CD14-positive monocyte (primary cell): ENCODE data around the gene SLC4A4. TPM values are rescaled to one million over a fixed set of nuclear protein-coding genes. Genes with fewer than 3 reads are reported as not detected.

Source experiments
- DNase-seq, 3 donors: peaks; one replicate each; pipeline ENCODE4 v3.0.0-alpha.2; 2011 to 2022
- H2AFZ ChIP-seq: 2 replicates; pipeline ENCODE4 v1.6.0; 2012; ENCODE audit warnings: mild to moderate bottlenecking, low read depth, low read length, inconsistent platforms; ENCODE audit not compliant: insufficient read depth, poor library complexity, severe bottlenecking
- H3K27ac ChIP-seq, 2 donors: 1 replicate in 1 of 2; 2 replicates in 1 of 2; pipeline ENCODE4 v1.5.1; 2012 to 2013; ENCODE audit warnings: low read length in 2 of 2, control low read depth in 1 of 2, inconsistent platforms in 1 of 2, low read depth in 1 of 2, mild to moderate bottlenecking in 1 of 2
- H3K27me3 ChIP-seq, 2 donors: one replicate each; pipeline versions ENCODE4 v1.6.0 to v1.6.1; 2011 to 2013; ENCODE audit warnings: low read length in 2 of 2; ENCODE audit not compliant: control insufficient read depth in 2 of 2, insufficient read depth in 2 of 2
- H3K36me3 ChIP-seq, 2 donors: replicated peaks in 1 of 2; 1 replicate in 1 of 2; 2 replicates in 1 of 2; pipeline versions ENCODE4 v1.5.1 to v1.6.1; 2012 to 2013; ENCODE audit warnings: low read length in 2 of 2, control low read depth in 1 of 2, inconsistent platforms in 1 of 2, mild to moderate bottlenecking in 1 of 2; ENCODE audit not compliant: insufficient read depth in 2 of 2, control insufficient read depth in 1 of 2
- H3K4me1 ChIP-seq, 2 donors: 1 replicate in 1 of 2; 2 replicates in 1 of 2; pipeline versions ENCODE4 v1.5.1 to v1.6.1; 2012 to 2013; ENCODE audit warnings: low read length in 2 of 2, control low read depth in 1 of 2, inconsistent platforms in 1 of 2, mild to moderate bottlenecking in 1 of 2, moderate library complexity in 1 of 2; ENCODE audit not compliant: insufficient read depth in 2 of 2, control insufficient read depth in 1 of 2
- H3K4me2 ChIP-seq: replicated peaks from 2 replicates; pipeline ENCODE3; 2012; ENCODE audit warnings: low read length, moderate library complexity, mild to moderate bottlenecking; ENCODE audit not compliant: poor library complexity, severe bottlenecking; ENCODE audit errors: extremely low read depth
- H3K4me3 ChIP-seq, 3 experiments: fragments of 200-600 bp in 1 of 3; sonication (generic) in 1 of 3; replicated peaks in 1 of 3; 1 replicate in 2 of 3; 2 replicates in 1 of 3; pipeline ENCODE4 v1.5.1; 2011 to 2013; ENCODE audit warnings: low read length in 3 of 3, mild to moderate bottlenecking in 3 of 3, control low read depth in 2 of 3, low read depth in 2 of 3, inconsistent platforms in 1 of 3, moderate library complexity in 1 of 3
- H3K79me2 ChIP-seq: 2 replicates; pipeline ENCODE4 v1.6.0; 2012; ENCODE audit warnings: mild to moderate bottlenecking, control low read depth, inconsistent platforms, low read length, moderate library complexity; ENCODE audit not compliant: insufficient read depth
- H3K9ac ChIP-seq: 2 replicates; pipeline ENCODE4 v1.6.0; 2017; ENCODE audit warnings: low read length, mild to moderate bottlenecking; ENCODE audit not compliant: insufficient read depth, poor library complexity, severe bottlenecking
- H3K9me3 ChIP-seq, 2 donors: replicated peaks in 1 of 2; 1 replicate in 1 of 2; 2 replicates in 1 of 2; pipeline versions ENCODE4 v1.5.1 to v1.6.1; 2012 to 2013; ENCODE audit warnings: low read length in 2 of 2, control low read depth in 1 of 2; ENCODE audit not compliant: control insufficient read depth in 1 of 2, insufficient read depth in 1 of 2
- H4K20me1 ChIP-seq: 2 replicates; pipeline ENCODE4 v1.6.0; 2012; ENCODE audit warnings: mild to moderate bottlenecking, low read length, control low read depth, moderate library complexity; ENCODE audit not compliant: insufficient read depth
- H3K27ac Mint-ChIP-seq, 7 donors: one replicate each; pipeline ENCODE4 v1.8.0; 2020; ENCODE audit warnings: mild to moderate bottlenecking in 7 of 7, mixed read lengths in 7 of 7, moderate library complexity in 6 of 7, inconsistent platforms in 2 of 7
- H3K27me3 Mint-ChIP-seq, 3 donors: one replicate each; pipeline ENCODE4 v1.8.0; 2021 to 2022; ENCODE audit warnings: low read depth in 3 of 3, mild to moderate bottlenecking in 3 of 3, mixed read lengths in 3 of 3, moderate library complexity in 3 of 3, inconsistent platforms in 1 of 3
- H3K36me3 Mint-ChIP-seq, 2 donors: one replicate each; pipeline ENCODE4 v1.8.0; 2020; ENCODE audit warnings: mixed read lengths in 2 of 2, inconsistent platforms in 1 of 2, mild to moderate bottlenecking in 1 of 2
- H3K4me1 Mint-ChIP-seq: one replicate; pipeline ENCODE4 v1.8.0; 2020; ENCODE audit warnings: mild to moderate bottlenecking, mixed read lengths
- H3K4me3 Mint-ChIP-seq, 2 donors: one replicate each; pipeline ENCODE4 v1.8.0; 2020; ENCODE audit warnings: mild to moderate bottlenecking in 2 of 2, mixed read lengths in 2 of 2, moderate library complexity in 1 of 2
- H3K9me3 Mint-ChIP-seq, 7 donors: one replicate each; pipeline ENCODE4 v1.8.0; 2020 to 2022; ENCODE audit warnings: mixed read lengths in 7 of 7, mild to moderate bottlenecking in 6 of 7, moderate library complexity in 6 of 7, inconsistent platforms in 2 of 7
- CTCF ChIP-seq: fragments of 200-600 bp; IDR thresholded peaks from one replicate; pipeline ENCODE4 v1.8.0; 2022; ENCODE audit warnings: antibody characterized with exemption, mild to moderate bottlenecking
- WGBS: methylation state at CpG from one replicate; pipeline ENCODE4 v1.1.5; 2013; ENCODE audit warnings: missing lambda C conversion rate; ENCODE audit not compliant: insufficient coverage; 5-methylcytosine and 5-hydroxymethylcytosine counted together
- intact Hi-C, 2 donors: fragments of 100-400 bp; cut with micrococcal nuclease; formaldehyde crosslinking; loops; one replicate each; pipeline versions ENCODE4 v1.15.0 to v1.15.1; 2023
- polyA plus RNA-seq, 3 donors: library from polyadenylated mRNA; depleted of rRNA in 1 of 3; unstranded in 2 of 3; stranded (reverse) in 1 of 3; fragments of 300-500 nt in 2 of 3; fragments of >200 nt in 1 of 3; fragmentation: Illumina TruSeq in 2 of 3; gene quantifications; 1 replicate in 2 of 3; 2 replicates in 1 of 3; pipeline ENCODE4 v1.2.3, GENCODE V29; 2012 to 2021

The SLC4A4 gene
- polyA plus RNA-seq, 3 donors: 0.03 TPM; not detected in 2

- Histone ChIP-seq H3K79me2 (no peaks in the 10 kb centered on the region), H3K36me3 (no peaks in the 10 kb centered on the region), H3K4me3 (no peak overlapping the region), H4K20me1 (no peaks in the 10 kb centered on the region), H2AFZ (no peak overlapping the region), H3K27me3 (no peaks in the 10 kb centered on the region), H3K4me1 (no peaks in the 10 kb centered on the region), H3K9me3 (no peaks in the 10 kb centered on the region), H3K27ac (no peak overlapping the region), H3K4me2 (no peak overlapping the region), H3K9ac (no peak overlapping the region)
- H3K27me3 Mint-ChIP-seq: peaks cover 0 to 2% (median 0%) of the 10 kb centered on the region in 3 donors
- H3K9me3 Mint-ChIP-seq: peaks cover 0 to 3% (median 0%) of the 10 kb centered on the region in 7 donors
- H3K4me3 Mint-ChIP-seq: no peak overlapping the region
- no peaks in the 10 kb centered on the region for H3K36me3 Mint-ChIP-seq
- no peak overlapping the region for H3K27ac Mint-ChIP-seq
- no peak for DNase-seq
- 95% methylated on average over 3 of the region's 4 CpGs for WGBS
- no peak for TF ChIP-seq CTCF
- intact Hi-C loops: no loop called here
- H3K4me1 Mint-ChIP-seq: no peaks in the 10 kb centered on the region
Observed at GRCh38 chr4:71461422-71461821, 122.6 kb downstream of the SLC4A4 start.

- no peaks in the 10 kb centered on the region for H3K36me3 Mint-ChIP-seq
- intact Hi-C loops: no loop called here
- Histone ChIP-seq H4K20me1 (no peaks in the 10 kb centered on the region), H2AFZ (no peak overlapping the region), H3K4me2 (no peak overlapping the region), H3K36me3 (no peaks in the 10 kb centered on the region), H3K9me3 (no peaks in the 10 kb centered on the region), H3K9ac (no peak overlapping the region), H3K79me2 (no peaks in the 10 kb centered on the region), H3K4me1 (no peaks in the 10 kb centered on the region), H3K4me3 (no peak overlapping the region), H3K27ac (no peak overlapping the region), H3K27me3 (no peaks in the 10 kb centered on the region)
- peaks cover 0 to 2% (median 0%) of the 10 kb centered on the region in 3 donors for H3K27me3 Mint-ChIP-seq
- H3K27ac Mint-ChIP-seq: no peak overlapping the region
- no peak for TF ChIP-seq CTCF
- DNase-seq: no peak
- peaks cover 0 to 3% (median 0%) of the 10 kb centered on the region in 7 donors for H3K9me3 Mint-ChIP-seq
- H3K4me3 Mint-ChIP-seq: no peak overlapping the region
- WGBS: 67% methylated on average over 1 of the region's 3 CpGs
- H3K4me1 Mint-ChIP-seq: no peaks in the 10 kb centered on the region
Observed at GRCh38 chr4:71466775-71467174, 128.0 kb downstream of the SLC4A4 start.
